ENCODE data around the gene FOXP3. TPM values are rescaled to one million over a fixed set of nuclear protein-coding genes. Genes with fewer than 3 reads are reported as not detected.

The FOXP3 gene
- total and polyA plus RNA-seq, 2 experiments from 2014 or later = 0.11 to 0.28 TPM

- no peak for TF ChIP-seq ZNF331 (CRISPR knock-in tag; IDR thresholded peaks at IDR 0.05; ENCODE audit: low read depth)
- TF ChIP-seq STAT1 (IDR thresholded peaks at IDR 0.05; ENCODE audit: unreplicated experiment) = no peak
- no peak for TF ChIP-seq EZH2 (IDR thresholded peaks at IDR 0.05; ENCODE audit: low read depth, unreplicated experiment)
- no peak for TF ChIP-seq REST (IDR thresholded peaks at IDR 0.05; ENCODE audit: unreplicated experiment)
- TF ChIP-seq POLR2AphosphoS5 (IDR thresholded peaks at IDR 0.05; ENCODE audit: low read depth) = no peak
Measured at GRCh38 chrX:49208399-49208798, 56.1 kb downstream of the FOXP3 start (continued).

- Histone ChIP-seq H3F3A (replicated peaks; ENCODE audit: low read depth) (no peaks in the 10 kb centered on the region), H2AFZ (no peak overlapping the region), H3K36me3 (ENCODE audit: insufficient read depth) (no peaks in the 10 kb centered on the region), H3K4me2 (no peak overlapping the region), H3K4me3 (no peak overlapping the region), H3K27ac (ENCODE audit: low read depth) (no peak overlapping the region), H3K9me2 (ENCODE audit: insufficient read depth) (no peaks in the 10 kb centered on the region), H3K79me2 (replicated peaks; ENCODE audit: insufficient read depth) (no peaks in the 10 kb centered on the region), H3K4me1 (ENCODE audit: insufficient read depth) (no peaks in the 10 kb centered on the region; the same call in 1 of the 2 replicates), H3K27me3 (ENCODE audit: insufficient read depth) (no peaks in the 10 kb centered on the region), H4K20me1 (replicated peaks; ENCODE audit: insufficient read depth) (no peaks in the 10 kb centered on the region)
- H3K27me3 Mint-ChIP-seq (ENCODE audit: insufficient read depth, low read depth, poor library complexity) = peaks cover 6% of the 10 kb centered on the region
- H3K4me3 Mint-ChIP-seq = no peak overlapping the region
- H3K36me3 Mint-ChIP-seq (ENCODE audit: low read depth) = no peaks in the 10 kb centered on the region
- ATAC-seq = no peak
- no peaks in the 10 kb centered on the region for H3K9me3 Mint-ChIP-seq
- no peak for DNase-seq (ENCODE audit: low spot score)
- no peak overlapping the region for H3K27ac Mint-ChIP-seq
- no peaks in the 10 kb centered on the region for H3K4me1 Mint-ChIP-seq
- TF ChIP-seq ZNF114 (CRISPR knock-in tag; IDR thresholded peaks at IDR 0.05) = no peak
- TF ChIP-seq STAT1 (IDR thresholded peaks at IDR 0.05; ENCODE audit: unreplicated experiment) = no peak
- TF ChIP-seq NANOG (IDR thresholded peaks at IDR 0.05; ENCODE audit: borderline replicate concordance) = no peak
- no peak for TF ChIP-seq JUNB (IDR thresholded peaks at IDR 0.05; ENCODE audit: unreplicated experiment)
- no peak for TF ChIP-seq ZNF462 (CRISPR knock-in tag; IDR thresholded peaks at IDR 0.05)
- TF ChIP-seq ETS1 (IDR thresholded peaks at IDR 0.05) = no peak
- TF ChIP-seq POLR2AphosphoS5 (IDR thresholded peaks at IDR 0.05; ENCODE audit: low read depth) = no peak
- TF ChIP-seq REST (IDR thresholded peaks at IDR 0.05; ENCODE audit: unreplicated experiment) = no peak
- no peak for TF ChIP-seq EZH2 (IDR thresholded peaks at IDR 0.05; ENCODE audit: low read depth, unreplicated experiment)
- TF ChIP-seq ZNF331 (CRISPR knock-in tag; IDR thresholded peaks at IDR 0.05; ENCODE audit: low read depth) = no peak
- no peak for TF ChIP-seq CREB1 (CRISPR knock-in tag; IDR thresholded peaks at IDR 0.05; ENCODE audit: low read depth)
Measured at GRCh38 chrX:49206543-49206942, 58.0 kb downstream of the FOXP3 start.
